Activated CD4-positive, alpha-beta T cell treated with anti-CD3 and anti-CD28 coated beads, Interleukin-2, amount 50 U/mL, for 48 hours (primary cell): ENCODE data around the gene CDK1.
"Not testable (repeated sequence)": the region's sequence is repeated elsewhere in the genome, so short reads cannot be mapped to it uniquely, and the experiment has no call there.

Experiments
- DNase-seq, 2 experiments: peaks; one replicate each; pipeline ENCODE4 v3.0.0-alpha.2; 2020

CDK1 gene

GRCh38 chr10:60818134-60818770, 40.0 kb downstream of the CDK1 start:
- no peak for DNase-seq

- no peak for DNase-seq
Measured at GRCh38 chr10:60819271-60819670, 41.0 kb downstream of the CDK1 start.

- DNase-seq = no peak
Measured at GRCh38 chr10:60820093-60820754, 41.9 kb downstream of the CDK1 start.

- no peak for DNase-seq
Measured at GRCh38 chr10:60821656-60822055, 43.4 kb downstream of the CDK1 start.

- DNase-seq = no peak
Measured at GRCh38 chr10:60822809-60823208, 44.5 kb downstream of the CDK1 start.

GRCh38 chr10:60823324-60823723, 45.0 kb downstream of the CDK1 start:
- no peak for DNase-seq

GRCh38 chr10:60825520-60825919, 47.2 kb downstream of the CDK1 start:
- DNase-seq = no peak

- no peak for DNase-seq
Measured at GRCh38 chr10:60827791-60828488, 49.7 kb downstream of the CDK1 start.

- DNase-seq = no peak
Measured at GRCh38 chr10:60828489-60828852, 50.2 kb downstream of the CDK1 start.

GRCh38 chr10:60832136-60832535, 53.9 kb downstream of the CDK1 start:
- DNase-seq = not testable (repeated sequence)

GRCh38 chr10:60834401-60834800, 56.1 kb downstream of the CDK1 start:
- DNase-seq = no peak

GRCh38 chr10:60835049-60835448, 56.8 kb downstream of the CDK1 start:
- DNase-seq = no peak

GRCh38 chr10:60841227-60841626, 62.9 kb downstream of the CDK1 start:
- not testable (repeated sequence) for DNase-seq

- no peak for DNase-seq
Measured at GRCh38 chr10:60842694-60843093, 64.4 kb downstream of the CDK1 start.
